GM20000 (cell line): ENCODE data around the gene KCNC1.

Experiments used
- DNase-seq: peaks from one replicate; pipeline ENCODE4 v3.0.0; 2012; ENCODE audit warnings: low spot score
- TF ChIP-seq, protein P1 (sequence below): IDR thresholded peaks from 2 replicates; pipeline ENCODE4 v1.5.1; 2012; ENCODE audit warnings: mild to moderate bottlenecking, control low read depth; ENCODE audit errors: extremely low read depth, missing control alignments

The KCNC1 gene

DNA sequence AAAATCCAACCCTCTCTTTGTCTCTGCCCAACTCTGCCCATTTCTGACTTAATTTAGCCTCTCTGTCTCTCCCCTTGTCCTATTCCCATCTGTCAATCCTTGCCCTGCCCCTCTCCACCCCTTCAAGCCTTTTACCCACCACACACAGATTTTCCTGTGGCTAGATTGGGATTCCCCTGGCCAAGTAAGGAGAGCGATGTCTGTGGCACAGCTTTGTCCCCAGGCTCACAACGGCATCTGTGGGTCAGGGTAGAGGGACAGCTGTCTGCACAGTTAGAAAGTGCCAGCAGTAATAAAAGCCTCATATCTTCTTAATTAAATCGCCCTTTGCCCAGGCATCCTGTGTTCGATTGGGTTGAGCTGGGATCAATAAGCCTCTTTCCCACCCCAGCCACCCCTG is 1.3 kb upstream of the KCNC1 start:
- no peak for DNase-seq
- TF ChIP-seq, protein P1, sequence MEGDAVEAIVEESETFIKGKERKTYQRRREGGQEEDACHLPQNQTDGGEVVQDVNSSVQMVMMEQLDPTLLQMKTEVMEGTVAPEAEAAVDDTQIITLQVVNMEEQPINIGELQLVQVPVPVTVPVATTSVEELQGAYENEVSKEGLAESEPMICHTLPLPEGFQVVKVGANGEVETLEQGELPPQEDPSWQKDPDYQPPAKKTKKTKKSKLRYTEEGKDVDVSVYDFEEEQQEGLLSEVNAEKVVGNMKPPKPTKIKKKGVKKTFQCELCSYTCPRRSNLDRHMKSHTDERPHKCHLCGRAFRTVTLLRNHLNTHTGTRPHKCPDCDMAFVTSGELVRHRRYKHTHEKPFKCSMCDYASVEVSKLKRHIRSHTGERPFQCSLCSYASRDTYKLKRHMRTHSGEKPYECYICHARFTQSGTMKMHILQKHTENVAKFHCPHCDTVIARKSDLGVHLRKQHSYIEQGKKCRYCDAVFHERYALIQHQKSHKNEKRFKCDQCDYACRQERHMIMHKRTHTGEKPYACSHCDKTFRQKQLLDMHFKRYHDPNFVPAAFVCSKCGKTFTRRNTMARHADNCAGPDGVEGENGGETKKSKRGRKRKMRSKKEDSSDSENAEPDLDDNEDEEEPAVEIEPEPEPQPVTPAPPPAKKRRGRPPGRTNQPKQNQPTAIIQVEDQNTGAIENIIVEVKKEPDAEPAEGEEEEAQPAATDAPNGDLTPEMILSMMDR: no peak

DNA sequence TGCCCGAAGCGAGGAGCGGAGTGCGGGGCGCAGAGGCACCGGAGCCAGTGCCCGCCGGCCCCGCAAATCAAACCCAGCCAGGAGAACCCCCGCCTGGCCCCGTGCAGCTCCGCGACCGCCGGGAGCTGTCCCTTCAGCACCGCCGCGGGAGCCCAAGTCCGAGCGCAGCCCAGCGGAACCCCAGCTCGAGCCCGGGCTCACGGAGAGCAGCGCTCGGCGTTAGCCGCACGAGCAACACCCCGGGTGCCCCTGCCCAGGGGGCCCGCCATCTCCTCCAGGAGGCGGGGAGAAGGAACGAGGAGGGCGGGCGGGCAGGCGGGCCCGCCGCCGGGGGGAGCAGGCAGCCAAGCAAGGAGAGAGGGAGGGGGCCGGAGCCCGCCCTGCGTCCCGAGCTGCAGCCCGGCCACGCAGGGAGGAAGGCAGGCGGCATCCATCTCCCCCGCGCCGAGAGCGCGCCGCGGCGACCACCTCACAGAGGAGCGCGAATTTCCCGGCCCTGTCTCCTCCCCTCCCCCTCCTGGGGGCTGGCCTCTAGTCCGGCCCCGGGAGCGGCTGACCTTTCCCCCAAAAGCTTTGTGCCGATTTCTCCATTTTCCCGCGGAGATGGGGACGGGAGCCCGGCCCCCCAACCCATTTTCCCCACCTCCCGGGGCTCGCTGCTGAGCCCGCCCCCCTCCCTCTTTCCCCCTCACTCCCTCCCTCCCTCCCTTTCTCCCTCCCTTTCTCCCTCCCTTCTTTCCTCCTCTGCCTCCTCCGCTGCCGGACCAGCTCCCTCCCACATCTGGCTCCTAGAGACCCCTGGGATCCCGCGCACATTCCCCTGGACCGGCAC is 621 bp downstream of the KCNC1 start:
- peak; percentile 86 for DNase-seq
- TF ChIP-seq, protein P1: no peak

DNA sequence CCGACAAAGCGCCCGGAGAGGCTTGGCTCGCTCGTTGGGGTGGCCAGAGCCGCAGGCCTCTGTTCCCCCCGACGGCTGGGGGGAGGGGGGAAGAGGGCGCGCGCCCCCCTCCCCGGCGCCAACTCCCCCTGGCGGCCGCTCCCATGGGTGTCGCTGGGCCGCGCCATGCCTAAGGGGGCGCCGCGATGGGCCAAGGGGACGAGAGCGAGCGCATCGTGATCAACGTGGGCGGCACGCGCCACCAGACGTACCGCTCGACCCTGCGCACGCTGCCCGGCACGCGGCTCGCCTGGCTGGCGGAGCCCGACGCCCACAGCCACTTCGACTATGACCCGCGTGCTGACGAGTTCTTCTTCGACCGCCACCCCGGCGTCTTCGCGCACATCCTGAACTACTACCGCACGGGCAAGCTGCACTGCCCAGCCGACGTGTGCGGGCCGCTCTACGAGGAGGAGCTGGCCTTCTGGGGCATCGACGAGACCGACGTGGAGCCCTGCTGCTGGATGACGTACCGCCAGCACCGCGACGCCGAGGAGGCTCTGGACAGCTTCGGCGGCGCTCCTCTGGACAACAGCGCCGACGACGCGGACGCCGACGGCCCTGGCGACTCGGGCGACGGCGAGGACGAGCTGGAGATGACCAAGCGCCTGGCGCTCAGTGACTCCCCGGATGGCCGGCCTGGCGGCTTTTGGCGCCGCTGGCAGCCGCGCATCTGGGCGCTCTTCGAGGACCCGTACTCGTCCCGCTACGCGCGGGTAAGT is 1.4 kb downstream of the KCNC1 start:
- no peak for DNase-seq
- TF ChIP-seq, protein P1: no peak

DNA sequence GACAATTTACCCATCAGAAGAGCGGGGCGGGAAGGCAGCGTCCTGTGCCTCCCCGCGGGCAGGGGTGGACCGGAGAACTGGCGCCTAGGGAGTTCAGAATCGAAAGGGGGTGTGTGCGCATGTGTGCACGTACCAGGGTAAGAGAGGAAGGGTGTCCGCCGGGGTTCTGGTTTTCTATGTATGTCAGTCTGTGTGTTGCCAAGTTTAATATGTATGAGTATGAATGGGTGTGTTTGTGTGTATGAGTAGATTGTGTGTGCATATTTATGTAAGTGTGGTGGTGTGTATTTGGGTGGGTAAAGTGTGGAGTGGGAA is 2.0 kb downstream of the KCNC1 start:
- TF ChIP-seq, protein P1: no peak
- DNase-seq: no peak

DNA sequence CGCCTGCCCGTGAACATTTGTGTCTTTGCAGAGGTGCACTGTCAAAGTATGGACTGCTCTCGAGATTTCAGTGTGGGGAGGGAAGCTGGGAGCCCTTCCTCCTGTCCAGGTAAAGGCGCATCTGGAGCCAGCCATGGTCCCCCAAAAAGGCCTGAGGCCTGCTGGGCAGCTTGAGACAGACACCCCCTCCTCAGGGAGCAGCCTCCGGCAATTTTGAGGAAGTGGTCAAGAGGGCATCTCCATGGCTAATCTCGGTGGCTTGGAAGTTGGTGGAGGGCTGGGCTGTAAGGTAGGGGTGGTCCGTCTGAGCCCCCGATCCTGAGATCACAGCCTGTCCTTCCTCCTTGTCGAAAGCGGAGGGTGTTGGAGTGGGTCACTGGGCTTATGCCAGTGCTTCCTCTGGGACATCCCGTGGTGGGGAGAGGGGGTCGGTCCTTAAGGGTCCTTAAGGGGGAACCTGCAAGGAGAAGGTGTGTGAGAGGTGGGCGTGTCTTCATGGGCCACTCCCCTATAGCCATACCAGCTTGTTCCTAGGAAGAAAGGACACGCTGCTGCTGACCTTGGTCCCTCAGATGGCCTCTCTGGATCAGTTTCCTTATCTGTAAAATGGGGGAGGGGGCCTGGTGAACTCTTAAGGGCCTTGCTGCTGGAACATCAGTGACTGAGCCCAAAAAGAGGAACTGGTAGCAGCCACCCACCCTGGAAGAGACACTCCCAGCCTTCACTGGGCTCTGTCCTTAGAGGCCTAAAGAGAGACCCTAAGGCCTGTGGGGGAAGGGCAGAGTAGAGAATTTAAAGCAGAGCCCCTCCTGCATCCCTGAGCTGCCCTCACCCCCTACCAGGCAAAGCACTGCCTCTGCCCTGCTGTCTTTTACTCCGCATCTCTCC is 2.6 kb downstream of the KCNC1 start:
- TF ChIP-seq, protein P1: no peak
- no peak for DNase-seq

DNA sequence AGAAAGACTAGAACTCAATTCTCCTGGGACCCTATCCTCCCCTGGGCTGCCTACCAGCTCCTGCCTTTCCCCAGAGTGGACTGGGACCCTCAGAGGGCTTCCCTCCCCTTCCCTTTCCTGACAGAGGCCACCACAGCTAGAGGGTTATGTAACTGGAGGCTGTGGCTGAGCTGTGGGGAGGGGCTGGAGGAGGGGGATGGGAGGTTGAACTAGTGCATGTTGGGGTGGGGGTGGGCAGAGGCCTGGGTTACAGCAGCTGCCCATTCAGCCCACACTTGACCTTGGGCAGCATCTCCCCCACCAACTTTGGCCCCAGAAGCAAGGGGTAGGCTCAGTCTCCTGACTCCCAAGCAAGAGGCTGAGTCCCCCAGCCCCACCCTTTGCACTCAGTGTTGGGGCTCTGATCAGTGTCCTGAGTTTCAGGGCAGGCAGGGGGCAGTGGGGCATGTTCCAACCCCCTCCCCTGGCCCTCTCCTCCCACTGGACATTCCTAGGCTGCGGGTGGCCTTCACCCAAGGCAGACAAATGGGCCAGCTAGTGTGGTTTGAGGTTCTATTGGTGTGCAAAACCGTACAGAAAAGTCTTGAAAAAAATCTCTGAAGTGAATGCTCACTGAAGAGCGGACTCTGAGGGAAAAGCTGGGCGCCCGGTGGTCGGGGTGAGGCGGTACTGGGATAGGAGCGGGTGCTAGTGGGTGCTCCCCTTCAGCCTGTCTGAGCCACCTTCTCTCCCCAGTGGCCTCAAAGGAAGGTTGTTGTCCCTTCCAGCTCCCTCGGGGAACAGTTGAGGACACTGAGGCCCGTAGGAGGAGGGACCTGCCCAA is 3.8 kb downstream of the KCNC1 start:
- DNase-seq: no peak
- TF ChIP-seq, protein P1: no peak
